ENCODE results near the gene OSBP2. TPM values are rescaled to one million over a fixed set of nuclear protein-coding genes. Genes with fewer than 3 reads are reported as not detected.

OSBP2 gene
- total and polyA plus RNA-seq, 10 of the 15 experiments (the other 5 are each of a cell fraction or from before 2014, with no cell fraction given) = 0.11 to 7.7 (median 3.6) TPM

DNA sequence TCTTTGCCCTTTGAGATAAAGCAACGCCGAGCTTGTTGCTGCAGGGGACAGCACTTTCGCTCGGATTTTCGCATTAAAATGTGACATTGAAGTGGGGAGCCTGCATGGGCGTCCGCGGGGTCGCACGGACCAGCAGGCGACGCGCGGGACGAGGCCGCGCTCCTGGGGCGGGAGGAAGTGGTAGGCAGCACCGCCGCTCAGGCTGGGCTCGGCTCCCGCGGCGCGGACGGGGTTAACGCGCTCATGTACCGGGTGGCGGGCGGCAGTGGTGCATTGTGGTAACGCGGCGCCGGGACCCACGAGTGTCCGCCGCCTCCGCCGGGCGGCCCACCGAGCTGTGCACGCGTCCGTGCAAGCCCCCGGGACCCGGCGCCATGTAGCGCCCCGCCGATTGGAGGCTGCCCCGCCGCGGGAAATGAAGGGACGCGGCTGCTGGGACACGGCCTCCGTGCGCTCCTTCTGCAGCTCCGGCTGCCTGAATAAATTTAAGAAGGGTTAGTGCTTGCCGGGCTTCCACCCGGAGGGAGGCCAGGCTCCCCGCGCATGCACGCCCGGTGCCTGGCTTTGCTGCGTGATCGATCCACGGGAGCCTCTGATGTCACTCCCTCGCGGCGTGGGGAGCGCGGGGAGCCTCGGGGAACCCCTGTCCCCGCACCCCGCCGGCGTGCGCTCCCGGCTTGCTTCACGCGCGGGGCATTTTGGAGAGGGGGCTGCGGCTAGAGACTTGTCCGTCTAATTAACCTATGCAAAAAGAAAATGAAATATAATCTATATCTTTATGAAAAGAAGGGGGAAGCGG, 127.7 kb downstream of the OSBP2 start:
- ChIA-PET CTCF (no interaction called here), SMC1A (ENCODE audit: uncharacterized antibody, unreplicated experiment) (no interaction called here), POLR2A (no interaction called here), RAD21 (ENCODE audit: unreplicated experiment) (no interaction called here)
- no peak for TF ChIP-seq IKZF2 (IDR thresholded peaks at IDR 0.05)
- TF ChIP-seq PML (IDR thresholded peaks at IDR 0.05; ENCODE audit: low read length) = no peak
- TF ChIP-seq BMI1 (IDR thresholded peaks at IDR 0.05; ENCODE audit: borderline replicate concordance) = no peak
- TF ChIP-seq SIX5 (IDR thresholded peaks at IDR 0.05; ENCODE audit: low read depth, low read length, severe bottlenecking) = no peak
- no peak for TF ChIP-seq POU2F2 (IDR thresholded peaks at IDR 0.05; ENCODE audit: borderline replicate concordance, low read depth, low read length)
- TF ChIP-seq ZNF207 (IDR thresholded peaks at IDR 0.05; ENCODE audit: borderline replicate concordance) = no peak
- TF ChIP-seq, protein P1, sequence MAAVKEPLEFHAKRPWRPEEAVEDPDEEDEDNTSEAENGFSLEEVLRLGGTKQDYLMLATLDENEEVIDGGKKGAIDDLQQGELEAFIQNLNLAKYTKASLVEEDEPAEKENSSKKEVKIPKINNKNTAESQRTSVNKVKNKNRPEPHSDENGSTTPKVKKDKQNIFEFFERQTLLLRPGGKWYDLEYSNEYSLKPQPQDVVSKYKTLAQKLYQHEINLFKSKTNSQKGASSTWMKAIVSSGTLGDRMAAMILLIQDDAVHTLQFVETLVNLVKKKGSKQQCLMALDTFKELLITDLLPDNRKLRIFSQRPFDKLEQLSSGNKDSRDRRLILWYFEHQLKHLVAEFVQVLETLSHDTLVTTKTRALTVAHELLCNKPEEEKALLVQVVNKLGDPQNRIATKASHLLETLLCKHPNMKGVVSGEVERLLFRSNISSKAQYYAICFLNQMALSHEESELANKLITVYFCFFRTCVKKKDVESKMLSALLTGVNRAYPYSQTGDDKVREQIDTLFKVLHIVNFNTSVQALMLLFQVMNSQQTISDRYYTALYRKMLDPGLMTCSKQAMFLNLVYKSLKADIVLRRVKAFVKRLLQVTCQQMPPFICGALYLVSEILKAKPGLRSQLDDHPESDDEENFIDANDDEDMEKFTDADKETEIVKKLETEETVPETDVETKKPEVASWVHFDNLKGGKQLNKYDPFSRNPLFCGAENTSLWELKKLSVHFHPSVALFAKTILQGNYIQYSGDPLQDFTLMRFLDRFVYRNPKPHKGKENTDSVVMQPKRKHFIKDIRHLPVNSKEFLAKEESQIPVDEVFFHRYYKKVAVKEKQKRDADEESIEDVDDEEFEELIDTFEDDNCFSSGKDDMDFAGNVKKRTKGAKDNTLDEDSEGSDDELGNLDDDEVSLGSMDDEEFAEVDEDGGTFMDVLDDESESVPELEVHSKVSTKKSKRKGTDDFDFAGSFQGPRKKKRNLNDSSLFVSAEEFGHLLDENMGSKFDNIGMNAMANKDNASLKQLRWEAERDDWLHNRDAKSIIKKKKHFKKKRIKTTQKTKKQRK (IDR thresholded peaks at IDR 0.05; ENCODE audit: low read depth, low read length) = no peak
- no peak for TF ChIP-seq CEBPB (IDR thresholded peaks at IDR 0.05; ENCODE audit: borderline replicate concordance in 1 of 2, low read depth in 2 of 2, low read length in 2 of 2)
- TF ChIP-seq, protein P2, sequence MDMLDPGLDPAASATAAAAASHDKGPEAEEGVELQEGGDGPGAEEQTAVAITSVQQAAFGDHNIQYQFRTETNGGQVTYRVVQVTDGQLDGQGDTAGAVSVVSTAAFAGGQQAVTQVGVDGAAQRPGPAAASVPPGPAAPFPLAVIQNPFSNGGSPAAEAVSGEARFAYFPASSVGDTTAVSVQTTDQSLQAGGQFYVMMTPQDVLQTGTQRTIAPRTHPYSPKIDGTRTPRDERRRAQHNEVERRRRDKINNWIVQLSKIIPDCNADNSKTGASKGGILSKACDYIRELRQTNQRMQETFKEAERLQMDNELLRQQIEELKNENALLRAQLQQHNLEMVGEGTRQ (IDR thresholded peaks at IDR 0.05; ENCODE audit: borderline replicate concordance, low read depth, low read length) = no peak
- no peak for TF ChIP-seq TCF3 (IDR thresholded peaks at IDR 0.05; ENCODE audit: borderline replicate concordance, insufficient read depth, low read depth, low read length)
- no peak for TF ChIP-seq MEF2A (IDR thresholded peaks at IDR 0.05; ENCODE audit: insufficient read depth, low read depth, low read length)
- TF ChIP-seq, protein P3, sequence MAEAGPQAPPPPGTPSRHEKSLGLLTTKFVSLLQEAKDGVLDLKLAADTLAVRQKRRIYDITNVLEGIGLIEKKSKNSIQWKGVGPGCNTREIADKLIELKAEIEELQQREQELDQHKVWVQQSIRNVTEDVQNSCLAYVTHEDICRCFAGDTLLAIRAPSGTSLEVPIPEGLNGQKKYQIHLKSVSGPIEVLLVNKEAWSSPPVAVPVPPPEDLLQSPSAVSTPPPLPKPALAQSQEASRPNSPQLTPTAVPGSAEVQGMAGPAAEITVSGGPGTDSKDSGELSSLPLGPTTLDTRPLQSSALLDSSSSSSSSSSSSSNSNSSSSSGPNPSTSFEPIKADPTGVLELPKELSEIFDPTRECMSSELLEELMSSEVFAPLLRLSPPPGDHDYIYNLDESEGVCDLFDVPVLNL (IDR thresholded peaks at IDR 0.05; ENCODE audit: low read depth, low read length) = no peak
- TF ChIP-seq PAX5 (IDR thresholded peaks at IDR 0.05; ENCODE audit: borderline replicate concordance, low read depth, low read length) = no peak
- no peak for TF ChIP-seq CREB1 (IDR thresholded peaks at IDR 0.05; ENCODE audit: low read depth)
- no peak for TF ChIP-seq JUND (IDR thresholded peaks at IDR 0.05; ENCODE audit: low read depth, low read length)
- H4K20me1 ChIP-seq (ENCODE audit: control insufficient read depth, insufficient read depth) = no peaks in the 10 kb centered on the region
- WGBS (ENCODE audit: insufficient coverage, insufficient replicate concordance, low lambda C conversion rate, missing lambda C conversion rate) = 44% methylated on average over 56 of the region's 87 CpGs
- H3K9ac ChIP-seq (ENCODE audit: control insufficient read depth, insufficient read depth, low read length) = no peak overlapping the region
- H3K4me2 ChIP-seq (ENCODE audit: control insufficient read depth, insufficient read depth) = no peak overlapping the region
- FAIRE-seq (no peak), ATAC-seq (peak; percentile 55), DNase-seq (ENCODE audit: low read depth, low spot score) (no peak)
- H3K9me3 ChIP-seq (replicated peaks; ENCODE audit: control insufficient read depth, insufficient read depth, low read length) = no peaks in the 10 kb centered on the region
- in situ Hi-C loops (cut with MboI) (no loop called here), intact Hi-C loops (cut with micrococcal nuclease; ENCODE audit: unreplicated experiment) (no loop called here)
- no peak overlapping the region for H3K4me3 ChIP-seq
- H3K27ac ChIP-seq (ENCODE audit: control insufficient read depth, insufficient read depth) = no peak overlapping the region
- no peak overlapping the region for H2AFZ ChIP-seq (ENCODE audit: control insufficient read depth, low read depth, low read length)
- BruUV-seq (replicated peaks) = no TSS peak
- no peaks in the 10 kb centered on the region for H3K4me1 ChIP-seq (ENCODE audit: control insufficient read depth, insufficient read depth, low read length)
- no peaks in the 10 kb centered on the region for H3K79me2 ChIP-seq (ENCODE audit: control insufficient read depth, insufficient read depth, low read length)
- H3K27me3 ChIP-seq (replicated peaks in 1 of 2; ENCODE audit: control insufficient read depth in 2 of 2, insufficient read depth in 2 of 2, low read length in 1 of 2) = peaks cover 9 to 10% of the 10 kb centered on the region in 2 experiments
- H3K36me3 ChIP-seq (ENCODE audit: control insufficient read depth in 2 of 2, insufficient read depth in 2 of 2, low read length in 1 of 2) = no peaks in the 10 kb centered on the region
